HG02970 (cell line): ENCODE results near the gene MIPEP.
"Not testable (repeated sequence)": the region's sequence is repeated elsewhere in the genome, so short reads cannot be mapped to it uniquely, and the experiment has no call there.

ENCODE experiments used
- ATAC-seq: cut with Tn5 transposase; IDR thresholded peaks from one replicate; pipeline ENCODE4 v1.9.1; 2021; ENCODE audit warnings: mild to moderate bottlenecking, moderate library complexity, moderate number of reproducible peaks; ENCODE audit not compliant: unreplicated experiment, low FRiP score

MIPEP gene

DNA sequence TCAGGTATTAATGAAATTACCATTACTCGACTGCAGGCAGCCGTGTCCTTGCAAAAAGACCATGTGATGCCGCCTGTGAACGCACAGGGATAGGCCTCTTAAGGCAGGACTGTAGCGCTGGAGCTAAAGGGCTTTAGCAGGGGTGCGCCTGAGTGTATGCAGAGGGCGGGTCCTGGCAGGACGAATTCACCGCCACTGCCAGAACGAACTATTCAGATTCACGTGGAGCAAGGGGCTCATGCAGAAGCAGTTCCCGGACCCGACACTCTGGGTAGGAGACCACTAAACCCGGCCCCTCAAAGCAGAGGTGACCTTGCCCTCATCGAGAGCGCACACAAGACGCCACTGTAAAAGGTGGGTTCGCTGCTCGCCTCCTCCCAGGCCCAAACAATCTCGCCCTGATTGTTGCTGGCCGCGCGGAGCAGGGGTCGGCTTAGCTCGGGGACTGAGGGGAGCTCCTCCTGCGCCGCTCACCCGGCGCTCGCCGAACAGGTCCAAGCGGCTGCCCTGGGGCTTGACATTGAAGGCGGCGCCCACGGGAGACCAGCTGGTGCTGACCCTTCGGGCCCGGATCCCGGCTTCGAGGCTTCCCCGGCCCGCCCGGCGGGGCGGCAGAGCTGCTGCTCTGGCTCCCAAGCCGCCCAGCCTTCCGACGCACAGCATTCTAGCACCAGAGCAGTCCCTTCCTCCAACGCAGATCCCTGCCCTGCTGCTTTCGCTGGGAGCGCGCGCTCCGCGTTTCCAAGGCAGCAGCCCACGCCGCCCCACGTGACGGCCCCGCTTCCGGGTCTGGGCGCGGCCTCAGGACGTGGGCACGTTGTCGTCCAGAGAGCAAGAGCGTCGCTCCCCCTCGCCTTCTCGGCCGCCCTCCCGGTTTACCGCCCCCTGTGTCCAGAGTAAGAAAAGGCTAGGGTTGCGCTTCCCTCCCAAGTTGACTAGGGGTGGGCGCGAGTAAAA lies at the start of gene MIPEP:
MIPEP (minus strand) TSS at position 743 of the 957 bp plus-strand sequence; CDS start at position 663, 80 bp downstream.
- ATAC-seq, result peak; percentile 96

DNA sequence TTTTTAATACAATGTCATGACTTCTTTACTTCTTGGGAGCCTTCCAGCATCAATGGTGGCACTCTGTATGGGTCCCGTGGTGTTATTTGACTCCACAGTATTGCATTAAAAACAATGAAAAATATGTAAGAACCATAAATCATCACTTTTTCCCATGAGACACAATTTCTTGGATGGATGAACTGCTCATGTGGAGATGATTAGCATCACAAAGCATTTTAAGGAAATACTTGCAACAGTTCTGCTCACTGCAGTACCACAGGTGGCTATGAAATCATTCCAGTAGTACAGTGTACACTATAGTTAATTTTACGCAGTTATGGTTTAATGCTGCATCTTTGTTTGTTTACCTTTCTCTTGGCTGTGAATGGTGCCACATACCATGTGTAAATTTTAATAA lies 45.3 kb upstream of the MIPEP start:
- ATAC-seq, result no peak

DNA sequence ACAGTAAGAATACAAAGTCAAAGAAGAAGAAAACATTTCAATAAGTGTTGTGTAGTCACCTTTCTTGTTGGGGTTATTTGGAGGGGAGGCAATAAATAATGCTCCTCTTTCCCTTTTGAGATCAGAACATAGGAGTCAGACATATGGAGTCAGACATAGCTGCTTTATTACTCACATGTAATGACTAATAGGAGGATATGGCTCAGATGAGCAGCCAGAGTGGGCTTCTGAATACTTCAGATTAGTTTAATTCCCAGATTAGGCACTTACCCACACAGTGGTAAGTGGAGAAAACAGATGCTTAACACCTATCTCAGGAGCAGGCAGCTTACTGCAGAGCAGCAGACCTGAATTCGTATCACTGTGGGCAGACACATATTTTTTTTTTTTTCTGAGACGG lies 39.8 kb upstream of the MIPEP start:
- no peak for ATAC-seq

DNA sequence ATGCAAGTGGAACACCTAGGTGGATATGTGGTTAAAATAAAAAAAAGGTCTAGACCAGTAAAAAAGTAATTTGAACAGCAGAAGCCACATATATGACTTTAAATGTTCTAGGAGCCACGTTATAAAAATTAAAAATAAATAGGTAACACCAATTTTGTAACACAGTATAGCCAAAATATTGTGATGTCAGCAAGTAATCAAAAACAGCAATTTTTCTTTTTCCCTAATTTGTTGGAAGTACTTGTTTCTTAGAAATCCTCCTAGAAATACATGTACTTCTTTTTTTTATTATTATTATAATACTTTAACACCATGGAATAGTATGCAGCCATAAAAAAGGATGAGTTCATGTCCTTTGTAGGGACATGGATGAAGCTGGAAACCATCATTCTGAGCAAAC lies 33.8 kb upstream of the MIPEP start:
- ATAC-seq, result no peak

DNA sequence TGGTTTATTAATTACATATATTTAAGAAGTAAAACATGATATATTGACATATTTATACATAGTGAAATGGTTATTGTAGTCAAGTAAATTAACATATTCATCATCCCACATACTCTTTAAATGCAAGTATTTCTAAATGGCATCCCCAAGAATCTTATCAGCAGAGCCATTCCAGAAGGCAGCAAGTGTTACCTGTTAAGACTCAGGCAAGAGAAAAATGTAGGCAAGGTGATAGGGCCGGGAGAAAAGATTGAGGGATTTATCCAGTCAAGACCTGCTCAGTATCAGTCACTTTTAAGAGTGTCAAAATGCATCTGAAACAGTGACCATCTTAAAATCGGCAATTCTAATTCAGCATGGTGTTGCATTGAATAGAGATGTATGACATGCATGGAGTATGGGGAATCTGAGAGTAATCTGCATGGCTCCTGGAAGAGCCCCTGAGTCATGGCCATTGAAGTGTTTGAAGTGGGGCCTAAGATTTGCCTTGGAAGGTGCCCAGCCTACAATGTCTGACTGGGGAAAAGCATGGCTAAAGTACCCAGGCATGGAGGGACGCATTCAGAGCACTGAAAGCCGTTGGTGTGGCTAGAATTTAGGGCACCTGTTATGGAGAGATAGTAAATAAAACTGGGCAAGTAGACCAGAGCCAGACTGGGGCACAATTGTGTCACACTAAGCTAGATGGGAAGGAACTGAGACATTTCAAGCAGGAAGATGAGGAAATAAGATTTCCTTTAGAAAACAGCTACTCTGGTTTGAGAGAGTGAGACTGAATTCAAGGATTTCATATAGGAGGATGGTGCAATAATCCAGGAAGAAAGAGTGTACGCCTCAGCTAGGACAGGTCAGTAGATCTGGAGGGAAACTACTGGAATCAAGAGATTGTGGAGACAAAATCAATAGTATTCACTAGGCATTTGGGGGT lies 33.1 kb upstream of the MIPEP start:
- no peak for ATAC-seq

DNA sequence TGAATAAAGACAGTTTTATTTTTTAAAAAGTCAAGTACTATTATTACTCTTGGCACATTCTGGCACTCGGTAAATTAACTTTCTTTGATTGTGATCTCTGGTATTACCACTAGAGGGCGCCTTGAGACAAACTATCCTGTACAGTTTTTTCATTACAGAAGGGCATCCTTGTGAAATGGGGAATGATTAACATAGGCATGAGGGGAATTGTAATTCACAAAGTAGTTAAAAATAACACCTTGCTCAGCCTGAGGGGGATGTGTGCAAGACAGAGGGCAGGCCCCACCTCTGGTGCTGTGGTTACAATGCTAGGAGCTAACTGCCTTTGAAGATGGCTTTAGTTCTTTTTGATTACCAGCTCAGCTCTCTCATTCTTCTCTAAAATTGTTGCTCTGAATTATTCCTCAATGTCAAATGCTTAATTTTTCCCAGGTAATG lies 32.3 kb upstream of the MIPEP start:
- ATAC-seq, result no peak

DNA sequence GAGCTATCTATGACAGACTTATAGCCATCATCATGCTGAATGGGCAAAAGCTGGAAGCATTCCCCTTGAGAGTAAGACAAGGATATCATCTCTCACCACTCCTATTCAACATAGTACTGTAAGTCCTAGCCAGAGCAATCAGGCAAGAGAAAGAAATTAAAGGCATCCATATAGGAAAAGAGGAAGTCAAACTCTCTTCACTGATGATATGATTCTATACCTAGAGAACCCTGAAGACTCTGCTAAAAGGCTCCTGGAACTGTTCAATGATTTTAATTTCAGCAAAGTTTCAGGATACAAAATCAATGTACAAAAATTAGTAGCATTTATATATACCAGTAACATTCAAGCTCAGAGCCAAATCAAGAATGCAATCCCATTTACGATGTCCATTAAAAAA lies 29.8 kb upstream of the MIPEP start:
- ATAC-seq, result no peak

DNA sequence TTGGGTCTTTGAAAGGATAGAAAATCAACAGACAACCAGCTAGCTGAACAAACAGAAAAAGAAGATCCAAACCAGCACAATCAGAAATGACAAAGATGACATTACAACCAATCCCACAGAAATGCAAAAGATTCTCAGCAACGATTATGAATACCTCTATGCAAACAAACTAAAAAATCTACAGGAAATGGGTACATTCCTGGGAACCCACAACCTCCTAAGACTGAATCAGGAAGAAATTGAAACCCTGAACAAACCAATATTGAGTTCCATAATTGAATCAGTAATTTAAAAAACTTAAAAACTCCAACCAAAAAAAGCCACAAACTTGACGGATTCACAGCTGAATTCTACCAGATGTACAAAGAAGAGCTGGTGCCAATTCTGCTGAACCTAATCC lies 29.0 kb upstream of the MIPEP start:
- no peak for ATAC-seq

DNA sequence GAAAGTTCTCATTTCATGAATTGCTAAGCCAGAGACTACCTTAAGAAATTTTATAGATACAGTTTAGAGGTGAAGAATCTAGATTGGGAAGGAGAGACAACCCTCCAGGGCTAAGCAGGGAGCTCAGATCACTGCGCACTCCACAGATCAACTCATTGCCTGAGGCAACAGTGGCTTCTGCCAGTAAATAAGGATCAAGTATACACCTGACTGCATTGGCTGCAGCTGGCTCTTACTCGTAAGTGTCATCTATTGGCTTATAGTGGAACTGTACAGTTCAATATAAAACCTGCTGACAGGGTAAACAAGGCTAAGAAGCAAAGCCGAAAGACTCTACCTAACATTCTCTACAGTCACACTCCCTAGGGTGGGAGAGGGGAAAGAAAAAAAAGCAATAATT lies 26.1 kb upstream of the MIPEP start:
- no peak for ATAC-seq

DNA sequence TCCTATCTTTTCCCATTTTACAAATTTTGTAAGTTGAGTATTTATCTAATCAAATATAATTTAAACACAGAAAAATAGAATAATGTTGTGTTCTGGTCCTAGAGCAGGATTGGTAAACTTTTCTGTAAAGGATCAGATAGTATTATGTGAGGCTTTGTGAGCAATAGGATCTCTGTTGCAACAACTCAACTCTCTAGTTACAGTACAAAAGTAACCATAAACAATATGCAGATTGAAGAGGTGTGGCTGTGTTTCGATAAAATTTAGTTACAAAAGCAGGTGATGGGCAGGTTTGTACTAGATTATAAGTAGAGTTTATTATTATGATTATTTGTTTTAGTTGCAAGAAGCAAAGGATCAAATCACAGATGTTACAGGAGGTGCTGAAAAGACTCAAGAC lies 23.3 kb upstream of the MIPEP start:
- ATAC-seq, result no peak

DNA sequence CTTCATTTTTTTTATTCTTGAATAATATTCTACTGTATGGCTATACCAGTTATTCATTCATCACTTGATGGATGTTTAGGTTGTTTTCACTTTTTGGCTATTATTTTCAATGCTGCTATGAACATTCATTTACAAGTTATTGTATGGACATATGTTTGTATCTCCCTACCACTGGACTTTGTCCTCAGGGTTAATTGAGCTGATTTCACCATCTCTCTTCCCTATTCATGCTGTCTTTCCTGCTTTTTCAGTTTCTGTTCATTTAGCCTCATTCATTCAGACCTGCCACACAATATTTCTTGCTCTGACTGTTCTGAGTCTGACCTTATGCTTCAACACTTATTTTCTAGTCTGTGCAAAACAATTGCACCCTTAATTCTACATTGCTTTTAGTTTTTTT lies 20.4 kb upstream of the MIPEP start:
- ATAC-seq, result no peak

DNA sequence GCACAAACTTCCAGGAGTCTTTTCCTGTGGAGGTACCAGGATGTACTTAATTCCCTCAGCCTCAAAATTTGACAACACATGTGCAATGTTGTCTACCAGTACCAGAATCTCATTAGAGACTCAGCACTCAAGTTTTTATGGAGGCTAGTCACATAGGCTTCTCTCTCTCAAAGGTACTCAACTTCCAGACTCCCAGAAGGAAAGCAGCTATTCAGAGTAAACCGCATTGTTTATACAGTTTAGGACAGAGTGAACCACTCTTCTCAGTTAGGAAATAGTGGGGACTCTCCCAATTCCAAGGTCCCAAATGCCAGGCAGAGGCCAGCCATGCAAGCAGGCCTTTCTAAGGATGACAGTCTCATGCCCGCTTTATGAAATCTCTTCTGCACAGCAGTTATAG lies 16.6 kb upstream of the MIPEP start:
- ATAC-seq, result no peak

DNA sequence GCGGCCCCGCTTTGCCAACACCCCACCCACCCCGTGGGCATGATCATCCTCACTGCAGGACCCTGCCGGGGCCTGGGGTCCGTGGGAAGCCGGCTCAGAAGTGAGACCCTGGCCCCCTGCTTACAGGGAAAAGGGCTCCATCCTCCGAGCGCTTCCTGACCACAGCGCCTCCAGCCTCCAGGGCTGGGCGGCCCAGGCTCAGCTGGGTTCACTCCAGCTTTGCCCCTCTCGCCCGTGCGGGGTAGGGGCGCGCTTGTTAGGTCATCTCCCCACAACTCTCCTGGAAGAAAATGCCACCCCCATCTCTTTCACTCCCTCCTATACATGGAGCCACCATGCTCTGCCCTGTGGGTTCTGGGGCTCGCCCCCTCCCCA lies 14.7 kb upstream of the MIPEP start:
- no peak for ATAC-seq

DNA sequence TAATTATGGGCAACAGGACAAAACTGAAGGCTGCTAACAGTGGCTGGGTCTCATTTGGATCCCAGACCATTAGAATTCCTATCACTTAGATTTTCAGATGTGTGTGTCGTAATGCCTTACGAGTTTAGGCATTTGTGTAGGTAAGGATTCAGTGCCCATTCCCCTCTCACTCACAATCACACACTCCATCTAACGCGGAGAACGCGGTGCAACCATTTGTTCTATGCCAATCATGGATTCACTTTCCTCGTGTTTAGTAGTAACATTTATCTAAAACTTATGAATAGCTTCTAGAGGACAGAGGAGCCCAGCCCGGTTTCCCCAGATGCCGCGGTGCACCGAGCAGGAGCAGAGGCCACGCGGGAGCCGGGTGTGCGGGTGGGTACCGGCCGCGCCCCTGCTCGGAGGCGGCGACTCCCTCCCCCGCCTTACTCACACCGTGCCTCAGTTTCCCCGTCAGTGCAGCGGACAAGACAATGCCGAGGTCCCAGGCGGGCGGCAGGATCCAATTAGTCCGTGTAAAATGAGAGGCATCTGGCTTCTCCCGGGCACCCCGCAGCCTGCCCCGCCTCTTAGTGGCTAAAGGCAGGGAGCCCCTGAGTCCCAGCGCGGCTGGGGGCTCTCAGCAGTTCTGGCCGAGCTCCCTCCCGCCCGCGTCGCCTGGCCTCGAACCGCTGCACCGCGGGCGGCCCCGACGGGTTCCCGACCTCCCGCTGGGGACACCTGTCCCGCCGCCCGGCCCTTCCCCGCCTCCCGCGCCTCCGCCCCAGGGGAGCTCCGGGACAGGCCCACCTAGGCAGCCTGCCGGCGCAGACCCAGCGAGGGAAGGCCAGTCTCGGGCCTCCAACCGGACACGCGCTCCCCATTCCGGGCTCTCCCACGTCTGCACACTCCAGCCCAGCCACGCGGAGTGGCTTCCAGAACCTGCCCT lies 14.0 kb upstream of the MIPEP start:
- no peak for ATAC-seq

DNA sequence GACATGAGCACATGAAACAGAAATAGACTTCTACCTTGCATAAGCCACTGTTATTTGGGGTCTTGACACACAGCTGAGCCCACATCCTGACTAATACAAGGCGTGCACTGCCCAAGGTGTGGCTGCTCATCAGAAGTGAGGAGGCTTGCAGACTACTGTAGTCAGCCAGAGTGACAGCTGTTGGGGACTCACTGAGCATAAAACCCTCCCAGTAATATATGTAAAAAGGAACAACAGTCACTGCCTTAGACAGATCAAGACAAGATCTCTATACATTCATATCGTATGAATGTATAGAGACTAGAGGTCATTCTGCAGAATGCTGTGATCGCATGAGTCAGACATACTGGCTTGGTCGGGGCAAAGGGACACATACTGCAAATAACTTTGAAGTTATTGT lies 12.2 kb upstream of the MIPEP start:
- ATAC-seq, result no peak

DNA sequence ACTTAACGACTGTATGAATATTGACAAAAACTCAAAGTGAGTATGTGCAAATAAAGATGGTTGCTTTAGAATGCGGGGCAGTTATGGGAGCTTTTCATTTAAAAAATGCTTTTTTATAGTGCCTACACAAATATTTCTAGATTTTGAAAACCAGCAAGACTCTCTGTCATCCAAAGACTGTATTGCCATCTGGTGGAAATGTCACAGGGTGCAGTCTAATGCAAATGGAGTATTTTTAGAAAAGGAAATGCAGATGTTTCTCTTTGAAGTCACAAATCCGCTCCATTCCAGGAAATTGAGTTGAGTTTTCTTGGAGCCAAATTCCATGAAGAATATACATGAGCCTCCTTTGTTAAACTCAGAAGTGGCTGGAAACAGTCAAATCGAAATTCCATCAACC lies 10.4 kb upstream of the MIPEP start:
- no peak for ATAC-seq

DNA sequence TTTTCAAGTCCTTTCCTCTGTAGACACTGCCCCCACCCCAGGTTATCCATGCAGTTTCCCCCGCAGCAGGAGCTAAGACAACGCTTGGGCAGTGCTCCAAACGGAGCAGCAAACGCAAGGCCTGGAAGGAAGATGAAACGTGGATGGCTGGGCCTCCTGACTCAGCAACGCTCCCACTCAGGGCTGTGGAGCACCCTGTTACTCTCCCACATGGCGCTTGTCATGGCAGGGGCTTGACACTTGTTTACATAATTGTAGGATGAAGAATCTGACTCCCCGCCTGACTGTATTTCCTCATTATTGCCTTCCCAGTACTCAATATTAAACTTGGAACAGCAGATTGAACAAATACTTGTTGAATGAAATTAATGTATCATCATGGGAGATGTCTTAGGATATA lies 8.9 kb upstream of the MIPEP start:
- no peak for ATAC-seq

DNA sequence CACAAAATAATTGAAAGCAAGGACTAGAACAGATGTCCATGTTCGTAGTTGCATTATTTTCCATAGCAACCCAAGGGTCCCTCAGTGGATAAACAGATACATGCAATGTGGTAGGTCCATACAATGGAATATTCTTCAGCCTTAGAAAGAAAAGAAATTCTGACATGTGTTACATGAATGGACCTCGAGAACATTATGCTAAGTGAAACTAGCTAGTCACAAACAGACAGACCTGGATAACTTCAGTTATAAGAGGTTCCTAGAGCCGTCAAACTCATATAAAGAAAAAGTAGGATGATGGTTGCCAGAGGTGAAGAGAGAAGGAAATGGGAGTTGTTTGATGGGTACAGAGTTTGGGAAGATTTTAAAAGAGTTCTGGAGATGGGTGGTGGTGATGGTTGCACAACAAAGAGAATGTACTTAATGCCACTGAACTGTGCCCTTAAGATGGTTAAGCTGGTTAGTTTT lies 8.3 kb upstream of the MIPEP start, which contains the start of gene C1QTNF9B:
C1QTNF9B (minus strand) TSS at position 51 of the 468 bp plus-strand sequence.
- not testable (repeated sequence) for ATAC-seq

DNA sequence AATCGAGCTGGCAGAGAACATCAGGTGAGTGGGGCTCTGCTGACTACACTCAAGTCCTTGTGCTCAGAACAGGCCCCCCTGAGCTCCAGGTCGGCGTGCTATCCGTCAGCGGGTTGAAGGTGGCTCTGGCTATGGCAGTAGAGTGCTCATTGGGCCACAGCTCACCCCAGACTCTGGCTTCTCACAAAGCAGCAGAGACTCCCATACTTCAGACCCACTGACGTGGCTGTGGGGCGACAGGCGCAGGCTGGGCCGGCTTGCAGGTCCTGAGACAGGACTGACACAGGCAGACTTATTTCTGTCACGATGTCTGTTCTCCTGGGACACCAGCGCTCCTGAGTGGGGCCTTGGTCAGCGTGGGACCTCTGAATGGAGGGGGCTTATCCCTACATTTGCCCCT lies 5.5 kb upstream of the MIPEP start:
- ATAC-seq, result not testable (repeated sequence)

DNA sequence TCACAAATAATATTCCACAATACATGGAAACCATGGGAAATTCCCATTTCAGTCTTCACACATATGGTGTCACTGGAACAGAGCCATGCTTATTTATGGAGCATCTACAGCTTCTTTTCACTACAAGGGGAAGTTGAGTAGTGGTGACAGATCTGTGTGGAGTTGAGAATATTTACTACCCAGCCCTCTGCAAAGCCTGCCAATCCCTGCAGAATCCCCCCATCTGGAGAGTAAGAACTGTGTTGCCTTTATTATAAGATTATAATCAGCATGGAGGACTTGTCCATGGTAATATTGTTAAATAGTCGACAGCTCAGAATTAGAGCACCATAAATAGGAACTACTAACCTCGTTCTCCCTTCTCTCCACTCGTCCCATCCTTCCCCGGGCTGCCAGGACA lies 4.6 kb upstream of the MIPEP start:
- not testable (repeated sequence) for ATAC-seq
